ENCODE measurements around the gene GALNT18.

GALNT18 gene

DNA sequence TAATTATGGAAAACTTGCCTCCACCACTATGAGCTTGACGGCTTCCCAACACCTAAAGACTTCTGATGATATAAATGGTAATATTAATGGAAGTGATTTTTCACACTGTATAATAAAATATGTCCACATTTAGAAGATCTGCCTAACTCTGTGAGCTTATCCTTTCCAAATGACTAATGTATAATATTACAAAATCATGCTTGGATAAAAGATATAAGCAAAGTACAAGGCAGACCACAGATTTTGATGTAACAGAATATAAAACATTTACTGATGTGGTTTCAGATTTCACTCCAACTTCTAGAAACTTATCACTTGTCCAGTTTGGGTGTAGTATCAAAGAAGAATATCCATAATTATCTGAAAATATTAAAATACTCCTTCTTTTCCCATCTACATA, 36.9 kb downstream of the GALNT18 start:
- DNase-seq = no peak

GRCh38 chr11:11584530-11584810, 37.3 kb downstream of the GALNT18 start:
- DNase-seq = no peak

GRCh38 chr11:11583801-11584529, 37.8 kb downstream of the GALNT18 start:
- no peak for DNase-seq

- no peak for DNase-seq
Measured at GRCh38 chr11:11582011-11582701, 39.6 kb downstream of the GALNT18 start.

GRCh38 chr11:11581481-11581880, 40.3 kb downstream of the GALNT18 start:
- DNase-seq = no peak

GRCh38 chr11:11580841-11581411, 40.9 kb downstream of the GALNT18 start:
- DNase-seq = no peak

DNA sequence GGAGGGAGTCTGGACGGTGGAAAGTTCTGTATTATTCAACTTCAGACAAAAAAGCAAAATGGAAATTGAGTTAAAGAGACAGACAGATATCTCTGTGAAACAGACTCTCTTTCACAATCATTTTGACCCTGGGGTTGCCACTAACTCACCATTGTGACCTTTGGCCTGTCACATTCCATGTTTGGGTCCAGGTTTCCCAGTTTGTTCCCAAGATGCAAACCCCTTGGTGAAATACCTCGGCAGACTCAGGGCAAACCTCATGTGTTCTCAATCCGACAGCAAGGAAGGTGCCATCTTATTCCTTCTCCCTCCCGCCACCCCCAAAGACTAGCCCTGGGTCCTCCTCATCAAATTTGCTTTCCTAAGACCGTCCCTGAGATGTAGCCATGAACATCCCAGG, 41.8 kb downstream of the GALNT18 start:
- no peak for DNase-seq

GRCh38 chr11:11579012-11579988, 42.5 kb downstream of the GALNT18 start:
- no peak for DNase-seq

GRCh38 chr11:11577932-11578911, 43.6 kb downstream of the GALNT18 start:
- no peak for DNase-seq

GRCh38 chr11:11577251-11577855, 44.5 kb downstream of the GALNT18 start:
- DNase-seq = no peak

DNA sequence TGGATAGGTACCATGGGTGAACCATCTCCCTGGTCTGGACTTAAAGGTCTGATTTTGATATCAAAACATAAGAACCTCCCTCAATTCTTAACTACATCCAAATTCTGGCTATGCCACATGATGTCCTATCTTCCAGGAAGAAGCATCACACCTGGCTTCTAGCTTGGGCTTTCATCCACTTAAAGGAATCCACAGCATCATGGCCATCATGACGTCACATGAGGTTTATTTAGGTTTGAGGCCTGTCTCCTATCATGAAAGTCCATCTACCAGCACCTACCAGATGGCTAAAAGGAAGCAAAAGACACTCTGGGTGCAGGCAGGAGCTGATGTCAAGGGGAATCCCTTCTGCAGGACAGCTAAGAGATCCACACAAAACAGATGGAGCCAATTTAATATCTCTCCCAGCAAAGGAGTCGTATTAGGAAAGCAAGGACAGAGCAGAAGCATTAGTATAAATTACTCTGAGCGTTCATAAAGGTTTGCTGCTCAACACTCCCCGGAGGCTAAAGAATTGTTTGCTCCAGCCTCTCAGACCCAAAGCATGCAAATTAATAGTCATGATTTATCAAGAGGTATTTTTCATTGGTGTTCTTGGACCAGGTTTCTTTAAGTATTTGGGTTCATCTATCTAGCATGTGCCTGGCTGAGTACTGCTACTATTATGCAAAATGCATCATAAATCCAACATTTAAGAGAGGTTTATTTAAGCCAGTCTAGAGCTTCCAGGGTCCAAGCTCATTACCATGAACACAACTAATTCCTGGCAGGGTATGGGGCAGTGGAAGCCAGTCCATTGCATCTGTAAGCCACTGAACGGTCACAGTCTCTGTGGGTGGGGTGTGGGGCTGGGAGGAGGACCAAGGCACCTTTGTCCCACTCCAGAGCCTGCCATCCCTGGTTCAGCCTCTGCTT, 47.2 kb downstream of the GALNT18 start:
- DNase-seq = no peak

GRCh38 chr11:11572386-11572785, 49.4 kb downstream of the GALNT18 start:
- no peak for DNase-seq

- DNase-seq = no peak
Measured at GRCh38 chr11:11571893-11572292, 49.9 kb downstream of the GALNT18 start.

- no peak for DNase-seq
Measured at GRCh38 chr11:11570823-11571222, 51.0 kb downstream of the GALNT18 start.

DNA sequence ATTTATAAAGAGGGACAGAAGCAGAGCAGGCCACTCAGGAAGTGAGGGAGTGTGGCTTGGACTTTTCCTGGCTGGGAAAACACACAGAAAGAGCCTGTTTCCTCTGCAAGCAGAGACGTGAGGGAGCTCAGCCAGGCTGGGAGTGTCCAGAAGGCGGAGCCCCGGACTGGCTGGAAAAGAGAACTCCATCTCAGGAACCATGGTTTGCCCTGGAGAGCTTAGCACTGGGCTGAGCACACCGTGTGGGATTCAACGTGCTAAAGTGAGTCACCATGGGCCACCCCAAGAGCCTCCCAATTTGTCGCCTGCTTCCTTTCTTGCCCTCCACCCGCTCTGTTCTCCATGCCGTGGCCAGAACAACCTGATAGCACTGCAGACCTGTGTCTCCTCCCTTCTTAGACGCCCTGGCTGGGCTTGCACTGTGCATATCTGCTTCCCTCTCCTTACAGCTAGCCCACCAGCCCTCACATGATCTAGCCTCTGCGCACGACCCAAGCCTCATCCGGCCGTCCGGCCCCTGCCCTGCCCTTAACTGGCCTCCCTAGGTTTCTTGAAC, 51.8 kb downstream of the GALNT18 start:
- no peak for DNase-seq

DNA sequence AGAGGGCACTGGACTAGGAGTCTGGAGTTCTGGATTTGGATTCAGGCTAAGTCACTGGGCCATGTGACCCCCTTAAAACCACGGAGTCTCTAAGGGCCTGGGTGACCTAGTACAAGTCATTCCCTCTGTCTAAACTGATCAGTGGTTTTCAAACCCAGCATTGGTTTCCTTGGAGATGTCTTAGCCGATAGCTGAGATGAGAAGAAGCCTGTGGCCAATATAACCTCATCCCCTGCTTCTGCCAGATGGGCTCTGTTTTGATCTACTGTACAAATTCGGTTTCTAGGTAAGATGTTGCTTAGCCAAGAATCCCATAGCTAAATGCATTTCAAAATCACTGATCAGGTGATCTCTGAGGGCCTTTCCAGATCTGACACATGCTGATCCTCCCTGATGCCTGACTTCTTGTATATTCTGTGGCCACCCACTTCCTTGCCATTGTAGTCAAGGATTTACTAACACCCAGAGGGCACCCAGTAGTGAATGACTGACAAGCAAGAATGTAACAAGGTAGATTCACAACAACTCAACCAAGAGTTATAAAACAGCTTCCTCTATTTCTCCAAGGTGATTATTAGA, 53.1 kb downstream of the GALNT18 start:
- no peak for DNase-seq

GRCh38 chr11:11567936-11568650, 53.7 kb downstream of the GALNT18 start:
- peak; percentile 27 for DNase-seq

DNA sequence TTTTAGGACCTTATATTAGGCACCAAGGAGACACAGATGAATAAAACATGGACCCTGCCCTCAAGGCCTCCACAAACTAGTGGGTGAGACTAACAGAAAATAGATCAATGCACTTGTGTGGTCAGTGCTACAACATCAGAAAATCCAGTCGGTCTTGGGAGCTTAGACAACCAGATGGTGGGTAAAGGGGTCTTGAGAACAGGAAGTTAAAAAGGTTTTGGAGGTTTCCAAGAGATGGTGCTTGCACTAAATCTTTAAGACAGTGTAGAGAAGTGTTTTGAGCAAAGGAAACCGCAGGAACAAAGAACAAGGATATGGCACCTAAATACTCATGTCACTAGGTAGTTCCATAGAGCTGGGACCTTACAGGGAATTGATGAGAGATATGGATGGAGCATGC, 56.2 kb downstream of the GALNT18 start:
- DNase-seq = no peak

All from stimulated activated CD8-positive, alpha-beta memory T cell treated with anti-CD3 and anti-CD28 coated beads, Interleukin-4, amount 100 ng/mL, for 48 hours (primary cell).